PFSK-1 (cell line): Measurements from ENCODE around the gene SLC12A4.

Source experiments
- POLR2AphosphoS5 ChIP-seq: IDR thresholded peaks from 2 replicates; pipeline ENCODE4 v1.6.1; 2012; ENCODE audit warnings: low read depth, mild to moderate bottlenecking, control low read depth, low read length, moderate library complexity
- REST ChIP-seq, 2 experiments: IDR thresholded peaks; 2 replicates each; pipeline versions ENCODE4 v1.6.1 to v1.8.0; 2011 to 2012; ENCODE audit warnings: low read depth in 2 of 2, low read length in 2 of 2, control low read depth in 1 of 2, inconsistent platforms in 1 of 2, mild to moderate bottlenecking in 1 of 2, moderate library complexity in 1 of 2; ENCODE audit not compliant: insufficient read depth in 1 of 2
- TAF1 ChIP-seq: IDR thresholded peaks from 2 replicates; pipeline ENCODE4 v1.6.1; 2012; ENCODE audit warnings: low read length, control low read depth, borderline replicate concordance; ENCODE audit not compliant: insufficient read depth

GRCh38 chr16:67943619-67944504 lies 24.6 kb downstream of the SLC12A4 start, which contains the start of gene LCAT:
- TF ChIP-seq REST (IDR thresholded peaks at IDR 0.05; ENCODE audit: insufficient read depth in 1 of 2, low read depth in 2 of 2, low read length in 2 of 2) (no peak), POLR2AphosphoS5 (no peak), TAF1 (no peak)
